ENCODE data around the gene CDH23.

Gene CDH23

GRCh38 chr10:71833451-71834342 lies 437.0 kb downstream of the CDH23 start:
- DNase-seq = no peak

GRCh38 chr10:71834343-71834674 lies 437.6 kb downstream of the CDH23 start:
- DNase-seq = no peak

DNA sequence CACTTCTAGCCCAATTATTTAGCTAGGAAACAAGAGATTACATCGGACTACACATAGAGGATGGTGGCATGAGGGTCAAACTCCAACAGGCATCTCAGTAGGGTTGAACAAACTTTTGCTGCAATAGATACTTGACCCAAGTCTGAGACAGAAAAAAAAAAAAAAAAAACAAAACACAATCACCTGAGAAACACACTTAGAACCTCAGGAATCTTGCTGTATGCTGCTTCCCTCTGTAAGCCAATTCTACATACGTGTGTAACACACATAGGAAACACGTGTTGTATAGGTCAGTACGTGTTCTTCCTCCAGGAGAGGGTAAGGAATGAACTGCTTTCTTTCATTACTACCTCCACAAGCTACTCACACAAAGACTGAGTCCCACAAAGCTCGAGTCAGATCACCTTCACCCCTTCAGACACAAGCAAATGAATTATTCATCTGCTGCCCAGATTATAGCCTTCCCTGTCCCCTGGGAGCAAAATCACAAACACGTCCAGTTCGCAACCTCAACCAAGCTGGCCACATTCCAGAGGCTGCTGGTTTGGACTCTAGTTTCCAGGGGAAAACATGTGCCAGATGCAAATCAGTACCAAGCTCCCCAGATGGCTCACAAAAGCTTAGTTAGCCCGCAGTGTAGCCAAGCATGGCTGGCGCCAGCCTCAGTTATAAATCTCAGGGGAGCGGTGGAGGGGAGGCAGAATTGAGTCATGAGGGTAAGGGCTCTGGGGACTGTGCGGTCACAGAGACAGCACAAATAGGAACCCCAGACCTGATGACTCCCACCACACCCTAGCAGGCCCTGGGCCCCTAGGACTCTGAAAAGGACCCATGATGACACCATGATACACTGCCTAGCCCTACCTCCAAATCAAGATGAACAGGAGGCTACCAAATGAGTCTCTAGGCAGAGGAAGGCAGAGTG lies 439.2 kb downstream of the CDH23 start:
- DNase-seq = no peak

GRCh38 chr10:71836596-71836974 lies 439.9 kb downstream of the CDH23 start:
- no peak for DNase-seq

- peak; percentile 13 for DNase-seq
Observed at GRCh38 chr10:71837098-71837827, 440.5 kb downstream of the CDH23 start.

- DNase-seq = no peak
Observed at GRCh38 chr10:71838264-71839211, 441.8 kb downstream of the CDH23 start.

DNA sequence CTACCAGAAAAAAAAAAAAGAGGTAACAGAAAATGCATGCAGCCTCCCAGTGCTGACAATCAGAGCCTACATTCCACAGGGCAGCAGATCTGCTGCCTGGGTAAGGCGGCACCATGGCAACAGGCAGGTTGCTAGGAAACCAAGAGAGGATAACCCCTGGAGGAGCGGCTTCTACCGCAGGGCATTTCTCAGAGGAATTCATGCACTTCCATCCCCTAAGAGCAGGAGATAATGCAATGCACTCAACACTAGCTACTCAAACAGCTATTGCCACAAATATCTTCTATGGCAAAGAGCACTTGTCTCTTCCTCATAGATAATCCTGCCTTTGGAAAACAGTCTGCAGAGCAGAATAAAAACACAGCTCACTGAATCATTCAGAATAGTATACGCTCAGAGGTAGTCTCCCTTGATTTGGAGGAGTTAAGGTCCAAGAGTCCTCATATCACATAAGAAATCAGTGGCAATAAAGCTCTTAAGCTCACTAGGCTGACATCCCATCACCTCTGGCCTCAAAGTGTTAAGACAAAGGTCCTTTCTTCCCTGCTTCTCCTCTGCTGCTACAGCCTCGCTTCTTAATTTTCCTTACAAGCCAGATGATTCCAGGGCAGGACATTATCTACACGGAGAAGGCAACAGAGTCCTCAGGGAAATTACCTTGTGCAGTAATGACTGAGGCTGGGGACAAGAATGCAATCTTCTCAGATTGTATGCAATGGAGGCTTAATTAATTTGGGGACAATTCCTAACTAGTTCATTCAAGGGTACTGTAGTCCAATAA lies 443.6 kb downstream of the CDH23 start:
- no peak for DNase-seq

- no peak for DNase-seq
Observed at GRCh38 chr10:71840958-71841335, 444.2 kb downstream of the CDH23 start.

- no peak for DNase-seq
Observed at GRCh38 chr10:71842422-71842821, 445.7 kb downstream of the CDH23 start.

- DNase-seq = no peak
Observed at GRCh38 chr10:71842856-71843686, 446.4 kb downstream of the CDH23 start.

DNA sequence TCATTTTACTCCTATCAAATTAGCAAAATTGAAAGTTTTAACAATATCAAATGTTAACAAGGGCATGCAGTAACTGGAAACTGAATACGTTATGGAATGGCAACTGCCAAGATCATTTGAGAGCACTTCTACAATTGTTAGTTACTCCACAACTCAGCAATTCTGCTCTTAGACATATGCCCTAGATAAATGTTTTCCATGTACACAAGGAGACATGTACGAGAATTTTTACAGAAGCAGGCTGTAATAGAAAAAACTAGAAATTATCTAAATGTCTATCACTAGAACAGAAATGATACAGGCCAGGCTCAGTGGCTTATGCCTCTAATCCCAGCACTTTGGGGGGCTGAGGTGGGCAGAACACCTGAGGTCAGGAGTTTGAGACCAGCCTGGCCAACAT lies 447.4 kb downstream of the CDH23 start:
- DNase-seq = no peak

DNA sequence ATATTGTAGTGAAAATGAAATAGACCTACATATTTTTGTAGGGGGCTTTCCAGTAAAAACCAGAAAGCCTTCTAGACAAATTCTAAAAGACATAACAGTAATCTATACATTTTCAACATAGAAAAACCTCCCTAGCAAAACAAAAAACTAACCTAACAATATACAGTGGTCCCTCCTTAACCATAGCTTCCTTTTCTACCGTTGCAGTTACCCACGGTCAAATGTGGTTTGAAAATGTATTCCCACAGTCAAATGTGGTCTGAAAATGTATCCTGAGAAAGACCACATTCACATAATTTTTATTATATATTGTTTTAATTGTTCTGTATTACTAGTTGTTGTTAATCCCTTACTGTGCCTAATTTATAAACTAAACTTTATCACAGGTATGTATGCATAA lies 448.0 kb downstream of the CDH23 start:
- no peak for DNase-seq

DNA sequence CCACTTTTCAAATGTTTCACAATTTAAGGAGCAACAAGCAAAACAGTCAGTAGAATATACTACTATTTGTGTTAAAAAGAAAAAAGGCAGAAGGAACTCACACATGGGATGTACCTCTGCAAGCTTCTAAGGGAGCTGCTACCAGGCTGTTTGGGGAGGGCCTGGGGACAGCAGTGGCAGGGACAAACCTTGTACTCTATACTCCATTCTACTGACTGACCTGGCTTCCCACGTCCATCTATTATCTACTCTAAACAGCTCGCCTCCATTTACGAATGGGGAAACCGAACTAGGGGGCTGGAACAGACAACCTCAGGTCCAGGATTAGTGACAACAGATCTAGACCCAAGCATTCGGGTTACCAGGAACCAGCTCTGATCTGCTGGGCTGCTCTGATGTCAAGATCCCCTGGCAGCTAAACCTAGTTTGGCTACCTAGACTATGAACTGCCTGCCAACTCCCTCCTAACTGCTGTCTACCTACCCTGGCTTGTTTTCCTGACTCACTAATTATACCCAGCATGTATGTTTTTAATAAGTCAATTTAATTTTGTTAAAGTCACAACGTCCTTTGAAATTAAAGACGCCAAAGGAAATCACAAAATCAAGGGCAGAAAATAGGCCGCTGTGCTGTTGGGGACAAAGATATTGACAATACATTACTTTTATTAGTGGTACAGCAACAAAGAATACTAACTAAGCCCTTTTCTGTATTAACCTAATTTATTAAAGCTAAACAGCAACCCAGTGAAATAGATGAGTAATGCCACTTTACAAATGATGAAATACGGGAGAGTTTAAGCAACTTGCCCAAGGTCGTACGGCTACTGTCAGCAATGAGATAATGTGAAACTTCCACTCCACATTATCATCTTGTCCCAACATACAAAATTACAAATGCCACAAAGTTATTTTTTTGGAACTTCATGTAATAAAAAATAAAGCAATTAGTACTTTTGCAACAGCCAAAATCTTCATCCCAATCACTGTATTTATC lies 449.0 kb downstream of the CDH23 start:
- DNase-seq = no peak

DNA sequence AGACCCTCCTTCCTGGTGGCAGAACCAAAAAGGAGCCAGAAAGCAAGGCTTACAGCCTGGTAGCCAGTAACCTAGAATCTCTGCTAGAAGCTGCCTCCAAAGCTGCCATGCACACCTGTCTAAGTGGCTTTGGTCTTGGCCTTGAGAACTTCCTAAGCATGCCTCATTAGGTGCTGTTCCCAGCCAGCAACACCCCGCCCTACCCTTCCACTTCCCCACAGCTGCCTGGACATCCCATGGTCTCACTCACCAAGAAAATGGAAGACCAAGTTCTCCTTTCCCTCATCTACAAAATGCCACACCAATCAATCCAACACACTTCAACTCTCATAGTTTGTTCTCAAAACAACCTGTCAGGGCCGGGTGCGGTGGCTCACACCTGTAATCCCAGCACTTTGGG lies 450.1 kb downstream of the CDH23 start:
- no peak for DNase-seq

DNA sequence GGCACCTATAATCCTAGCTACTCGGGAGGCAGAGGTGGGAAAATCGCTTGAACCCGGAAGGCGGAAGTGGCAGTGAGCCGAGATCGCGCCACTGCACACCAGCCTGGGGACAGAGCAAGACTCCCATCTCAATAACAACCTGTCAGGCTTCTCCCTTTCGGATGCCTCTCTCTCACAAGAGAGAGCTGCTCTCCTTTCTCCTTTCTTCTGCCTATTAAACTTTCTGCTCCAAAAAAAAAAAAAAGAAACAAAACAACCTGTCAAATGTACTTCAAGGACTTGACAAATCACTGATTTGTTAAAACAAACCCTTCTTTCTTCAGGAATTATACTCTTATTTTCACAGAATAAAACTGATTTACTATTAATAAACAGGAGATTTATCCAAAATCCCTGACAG lies 450.7 kb downstream of the CDH23 start:
- no peak for DNase-seq

DNA sequence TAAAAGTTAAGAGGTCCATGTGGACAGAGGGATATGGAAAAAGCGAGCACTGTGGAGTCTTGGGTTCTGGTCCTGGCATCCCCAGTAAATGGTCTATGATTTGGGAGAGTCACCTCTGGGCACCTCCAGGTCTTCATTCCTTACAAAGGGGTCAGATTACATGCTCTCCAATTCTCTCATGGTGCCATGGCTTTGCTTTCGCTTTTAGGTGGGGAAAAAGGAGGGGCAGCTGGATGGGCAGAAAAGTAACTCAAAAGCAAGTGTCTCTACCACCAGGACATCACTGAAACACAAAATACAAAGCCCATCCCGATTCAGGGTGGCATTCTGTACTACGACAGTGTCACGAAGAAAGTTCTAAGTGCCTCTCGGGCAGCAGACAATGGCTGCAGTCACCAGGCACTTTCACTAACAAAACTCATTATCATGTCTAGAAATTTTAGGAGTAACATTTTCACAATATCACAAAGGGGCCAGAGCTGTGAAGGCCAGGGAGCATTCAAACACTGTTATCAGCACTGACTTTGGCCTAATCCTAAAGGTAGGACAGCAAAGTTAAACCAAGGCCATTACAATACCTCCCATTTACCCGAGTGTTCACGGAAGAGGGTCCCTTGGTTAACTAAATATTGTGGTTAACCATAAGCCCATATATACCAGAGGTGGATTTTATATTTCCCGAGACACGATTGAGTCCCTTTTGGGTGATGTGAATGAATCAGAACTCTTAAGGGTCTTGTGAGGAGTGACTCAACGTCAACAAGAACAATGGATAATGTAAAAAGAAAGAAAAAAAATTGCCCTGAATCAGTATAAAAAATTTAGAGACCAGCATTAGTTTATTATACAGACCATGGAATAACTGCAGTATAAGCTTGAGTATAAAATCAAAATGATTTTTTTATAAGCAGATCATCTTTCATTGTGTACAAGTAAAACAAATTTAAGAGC lies 451.9 kb downstream of the CDH23 start:
- DNase-seq = no peak

- DNase-seq = no peak
Observed at GRCh38 chr10:71849461-71849908, 452.8 kb downstream of the CDH23 start.
